Hepatocyte (in vitro differentiated cells): ENCODE data around the gene DHFR2.

Experiments used
- CTCF ChIP-seq: fragments of 200-600 bp; sonication (generic); IDR thresholded peaks from 2 replicates; pipeline ENCODE4 v1.5.1; 2016; ENCODE audit warnings: antibody characterized with exemption, mild to moderate bottlenecking; ENCODE audit not compliant: poor library complexity
- EZH2 ChIP-seq: fragments of 200-600 bp; sonication (generic); IDR thresholded peaks from 2 replicates; pipeline ENCODE4 v1.6.1; 2016; ENCODE audit warnings: antibody characterized with exemption, mild to moderate bottlenecking, borderline replicate concordance
- EZH2phosphoT487 ChIP-seq: fragments of 200-600 bp; sonication (generic); IDR thresholded peaks from one replicate; pipeline ENCODE4 v1.6.1; 2018; ENCODE audit warnings: antibody characterized with exemption, mild to moderate bottlenecking, low read depth, moderate library complexity; ENCODE audit not compliant: unreplicated experiment, severe bottlenecking

GRCh38 chr3:94099311-94099710 lies 36.6 kb upstream of the DHFR2 start:
- no peak for TF ChIP-seq CTCF
- TF ChIP-seq EZH2: no peak
- TF ChIP-seq EZH2phosphoT487: no peak
